ENCODE measurements around the gene MFSD2B. TPM values are rescaled to one million over a fixed set of nuclear protein-coding genes. Genes with fewer than 3 reads are reported as not detected.

Gene MFSD2B, protein sequence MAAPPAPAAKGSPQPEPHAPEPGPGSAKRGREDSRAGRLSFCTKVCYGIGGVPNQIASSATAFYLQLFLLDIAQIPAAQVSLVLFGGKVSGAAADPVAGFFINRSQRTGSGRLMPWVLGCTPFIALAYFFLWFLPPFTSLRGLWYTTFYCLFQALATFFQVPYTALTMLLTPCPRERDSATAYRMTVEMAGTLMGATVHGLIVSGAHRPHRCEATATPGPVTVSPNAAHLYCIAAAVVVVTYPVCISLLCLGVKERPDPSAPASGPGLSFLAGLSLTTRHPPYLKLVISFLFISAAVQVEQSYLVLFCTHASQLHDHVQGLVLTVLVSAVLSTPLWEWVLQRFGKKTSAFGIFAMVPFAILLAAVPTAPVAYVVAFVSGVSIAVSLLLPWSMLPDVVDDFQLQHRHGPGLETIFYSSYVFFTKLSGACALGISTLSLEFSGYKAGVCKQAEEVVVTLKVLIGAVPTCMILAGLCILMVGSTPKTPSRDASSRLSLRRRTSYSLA
- under 1 TPM; 0.15 to 0.24 TPM for total RNA-seq

DNA sequence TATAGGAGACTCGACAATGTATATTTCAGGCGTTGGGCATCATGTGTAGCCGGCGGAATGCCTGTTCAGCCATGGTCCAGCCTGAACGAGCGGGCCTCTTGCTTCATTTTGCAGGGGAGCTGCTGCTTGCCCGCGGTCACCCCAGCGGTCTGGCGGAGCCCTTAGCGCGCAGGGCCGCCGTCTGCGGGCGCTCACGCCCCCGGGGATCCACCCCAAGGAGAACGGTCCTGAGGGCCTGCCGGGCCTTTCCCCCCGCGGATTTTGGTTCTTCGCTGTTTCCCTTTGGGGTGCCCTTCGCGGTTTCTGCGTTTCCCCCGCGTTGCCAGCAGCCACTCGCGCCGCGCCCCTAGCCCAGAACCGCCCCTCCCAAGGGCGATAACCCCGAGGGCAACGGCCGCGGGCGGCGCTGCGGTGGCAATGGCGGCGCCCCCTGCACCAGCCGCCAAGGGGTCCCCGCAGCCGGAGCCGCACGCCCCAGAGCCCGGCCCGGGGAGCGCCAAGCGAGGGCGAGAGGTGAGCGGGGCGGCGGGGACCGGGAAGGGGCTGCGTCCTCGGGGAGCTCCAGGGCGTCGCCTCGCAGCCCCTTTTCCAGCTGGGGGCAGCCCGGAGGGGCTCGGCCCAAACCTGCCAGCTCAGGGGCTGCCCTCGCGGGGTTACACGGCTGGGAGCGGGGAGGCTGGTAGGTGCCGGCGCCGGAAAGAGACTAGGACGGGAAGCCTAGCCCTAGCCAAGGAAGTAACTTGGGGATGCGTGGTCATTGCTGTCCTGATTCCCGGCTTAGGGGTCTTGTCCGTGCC is at the start of gene MFSD2B:
Gene MFSD2B, plus strand, starts transcription at position 406 of the 797 bp plus-strand sequence. Its CDS starts 12 bp downstream, at position 418.
- no peaks in the 10 kb centered on the region for H3K36me3 Mint-ChIP-seq (ENCODE audit: low read depth)
- DNase-seq = no peak
- CTCF ChIA-PET = interaction anchor here (0.6 kb wide), 2 partner anchors 186 to 260 kb away, joined by 3 read pairs; no protein-coding TSS in a partner anchor
- no peak within 1 kb of the TSS for H3K27ac Mint-ChIP-seq
- H3K9me3 Mint-ChIP-seq = no peaks in the 10 kb centered on the region
- no peak within 1 kb of the TSS for H3K4me3 Mint-ChIP-seq
- peaks cover 2% of the 10 kb centered on the region for H3K4me1 Mint-ChIP-seq (ENCODE audit: low read depth)
- intact Hi-C loops (cut with micrococcal nuclease) = no loop called here
- H3K27me3 Mint-ChIP-seq (ENCODE audit: low read depth) = peaks cover 34% of the 10 kb centered on the region

DNA sequence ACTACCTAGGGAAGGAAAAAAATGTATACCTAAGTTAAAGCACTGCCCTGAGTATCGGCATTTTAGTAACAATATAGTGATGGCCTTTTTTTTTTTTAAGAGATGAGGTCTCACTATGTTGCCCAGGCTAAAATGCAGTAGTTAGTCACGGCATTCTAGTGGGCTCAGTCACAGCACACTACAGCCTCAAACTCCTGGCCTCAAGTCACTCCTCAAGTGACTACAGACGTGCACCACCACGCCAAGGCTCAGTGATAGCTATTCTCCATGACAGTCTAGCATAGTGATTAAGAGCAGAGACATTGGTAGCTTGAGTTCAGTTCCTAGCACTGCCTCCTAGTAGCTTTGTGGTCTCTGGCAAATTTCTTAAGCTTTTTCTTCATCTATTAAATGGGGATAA is 42.0 kb upstream of the MFSD2B start:
- Mint-ChIP-seq H3K4me3 (no peak overlapping the region), H3K27me3 (ENCODE audit: low read depth) (no peaks in the 10 kb centered on the region), H3K27ac (no peak overlapping the region), H3K36me3 (ENCODE audit: low read depth) (peaks cover 1% of the 10 kb centered on the region), H3K4me1 (ENCODE audit: low read depth) (no peaks in the 10 kb centered on the region), H3K9me3 (no peaks in the 10 kb centered on the region)
- no peak for DNase-seq
- CTCF ChIA-PET = no interaction called here
- intact Hi-C loops (cut with micrococcal nuclease) = no loop called here

DNA sequence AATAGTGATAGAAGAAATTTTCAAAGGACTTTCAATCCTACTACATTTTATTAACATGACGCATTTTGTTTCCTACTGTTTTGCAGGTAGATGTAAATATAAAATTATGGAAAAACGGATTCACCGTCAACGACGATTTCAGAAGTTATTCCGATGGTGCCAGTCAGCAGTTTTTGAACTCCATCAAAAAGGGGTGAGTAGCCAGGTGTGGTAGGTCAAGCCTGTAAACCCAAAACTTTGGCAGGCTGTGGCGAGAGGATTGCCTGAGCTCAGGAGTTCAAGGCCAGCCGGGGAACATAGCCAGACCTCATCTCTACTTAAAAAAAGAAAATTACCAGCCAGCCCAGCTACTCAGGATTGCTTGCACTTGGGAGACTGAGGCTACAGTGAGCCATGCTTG is 33.0 kb upstream of the MFSD2B start:
- Mint-ChIP-seq H3K27me3 (ENCODE audit: low read depth) (no peaks in the 10 kb centered on the region), H3K9me3 (no peaks in the 10 kb centered on the region), H3K27ac (no peak overlapping the region), H3K36me3 (ENCODE audit: low read depth) (peaks cover 8% of the 10 kb centered on the region), H3K4me3 (no peak overlapping the region), H3K4me1 (ENCODE audit: low read depth) (no peaks in the 10 kb centered on the region)
- no peak for DNase-seq
- CTCF ChIA-PET = no interaction called here
- intact Hi-C loops (cut with micrococcal nuclease) = no loop called here

DNA sequence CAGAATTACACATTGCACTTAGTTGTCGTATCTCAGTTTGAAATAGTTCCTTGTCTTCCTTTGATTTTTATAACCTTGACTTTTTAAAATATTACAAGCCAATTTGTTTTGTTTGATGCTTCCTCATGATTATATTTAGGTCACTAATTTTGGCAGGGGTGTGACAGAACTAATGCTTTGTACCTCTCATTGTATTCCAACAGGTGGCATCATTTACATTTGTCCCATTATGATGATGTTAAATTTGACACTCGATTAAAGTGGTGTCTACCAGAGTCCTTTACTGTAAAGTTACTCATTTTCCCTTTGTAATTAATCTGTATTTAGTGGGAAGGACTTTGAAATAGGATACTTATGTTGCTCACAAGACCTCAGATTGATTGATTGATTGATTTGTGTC is 21.5 kb upstream of the MFSD2B start:
- CTCF ChIA-PET = no interaction called here
- Mint-ChIP-seq H3K36me3 (ENCODE audit: low read depth) (no peaks in the 10 kb centered on the region), H3K4me1 (ENCODE audit: low read depth) (no peaks in the 10 kb centered on the region), H3K4me3 (no peak overlapping the region), H3K27me3 (ENCODE audit: low read depth) (no peaks in the 10 kb centered on the region), H3K27ac (no peak overlapping the region), H3K9me3 (no peaks in the 10 kb centered on the region)
- intact Hi-C loops (cut with micrococcal nuclease) = loop anchor here (1.0 to 2.0 kb wide), 4 partner anchors 62 to 394 kb away; partner anchors contain the start of genes ATAD2B and TP53I3
- DNase-seq = no peak

DNA sequence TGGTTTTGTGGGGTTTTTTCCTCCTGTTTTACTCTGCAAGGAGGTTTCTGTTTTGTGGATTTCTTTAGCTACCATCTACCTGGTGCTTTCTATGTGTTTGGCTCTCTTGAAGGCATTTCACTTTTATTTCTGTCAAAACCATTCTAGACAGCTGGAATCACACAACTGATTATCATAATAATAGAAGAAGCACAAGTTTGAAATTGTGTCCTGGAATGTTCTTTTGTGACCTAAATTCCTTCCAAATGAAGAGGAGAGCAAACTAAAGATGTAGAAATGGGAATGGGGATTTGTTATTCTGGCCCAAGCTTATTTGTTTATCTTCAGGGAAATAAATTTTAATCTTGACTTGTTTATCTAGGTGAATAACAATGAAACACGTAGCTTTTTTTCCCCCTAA is 17.0 kb upstream of the MFSD2B start:
- CTCF ChIA-PET = interaction anchor here (0.6 to 1.0 kb wide), 2 partner anchors 40 to 183 kb away, joined by 3 read pairs; no protein-coding TSS in a partner anchor
- Mint-ChIP-seq H3K27ac (no peak overlapping the region), H3K36me3 (ENCODE audit: low read depth) (no peaks in the 10 kb centered on the region), H3K27me3 (ENCODE audit: low read depth) (no peaks in the 10 kb centered on the region), H3K4me1 (ENCODE audit: low read depth) (no peaks in the 10 kb centered on the region), H3K4me3 (no peak overlapping the region), H3K9me3 (no peaks in the 10 kb centered on the region)
- DNase-seq = no peak
- intact Hi-C loops (cut with micrococcal nuclease) = no loop called here

DNA sequence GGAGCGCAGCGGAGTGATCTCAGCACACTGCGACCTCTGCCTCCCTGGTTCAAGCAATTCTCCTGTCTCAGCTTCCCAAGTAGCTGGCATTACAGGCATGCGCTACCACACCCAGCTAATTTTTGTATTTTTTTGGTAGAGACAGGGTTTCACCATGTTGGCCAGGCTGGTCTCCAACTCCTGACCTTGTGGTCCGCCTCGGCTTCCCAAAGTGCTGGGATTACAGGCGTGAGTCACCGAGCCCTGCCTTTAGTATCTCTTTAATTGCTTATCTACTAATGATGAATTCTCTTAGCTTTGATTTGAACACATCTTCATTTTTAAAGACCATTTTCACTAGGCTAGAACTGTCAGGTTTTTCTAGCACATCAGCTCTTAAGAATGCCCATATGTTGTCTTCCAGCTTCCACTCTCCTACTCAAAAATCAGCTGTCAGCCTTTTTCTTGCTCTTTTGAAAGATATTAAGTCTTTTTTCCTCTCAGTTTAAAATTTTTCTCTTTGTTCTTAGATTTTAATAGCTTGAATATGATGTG is 16.1 kb upstream of the MFSD2B start:
- Mint-ChIP-seq H3K4me3 (no peak overlapping the region), H3K27me3 (ENCODE audit: low read depth) (no peaks in the 10 kb centered on the region), H3K27ac (no peak overlapping the region), H3K9me3 (no peaks in the 10 kb centered on the region), H3K4me1 (ENCODE audit: low read depth) (no peaks in the 10 kb centered on the region), H3K36me3 (ENCODE audit: low read depth) (peaks cover 2% of the 10 kb centered on the region)
- intact Hi-C loops (cut with micrococcal nuclease) = no loop called here
- CTCF ChIA-PET = interaction anchor here (0.5 to 1.0 kb wide), 4 partner anchors 18 to 283 kb away, joined by 3 read pairs; no protein-coding TSS in a partner anchor
- DNase-seq = no peak

DNA sequence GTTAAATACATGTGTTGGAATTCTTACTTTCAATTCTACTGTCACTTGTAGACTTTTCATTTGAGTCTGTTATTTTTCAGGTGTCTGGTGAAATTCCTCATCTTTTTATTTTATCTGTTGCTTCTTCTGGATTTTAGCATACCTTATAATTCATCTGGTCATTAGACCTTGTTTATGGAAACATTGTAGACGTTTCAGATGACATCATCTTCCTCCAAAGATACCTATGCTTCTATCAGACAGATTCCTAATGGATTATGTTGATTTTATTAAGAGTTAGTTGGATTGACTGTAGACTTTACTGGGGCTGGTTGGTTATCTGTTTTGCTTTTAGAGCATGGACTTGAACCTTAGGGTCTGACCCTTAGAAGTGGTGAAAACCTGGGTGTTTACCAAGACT is 15.3 kb upstream of the MFSD2B start:
- peaks cover 2% of the 10 kb centered on the region for H3K36me3 Mint-ChIP-seq (ENCODE audit: low read depth)
- H3K4me1 Mint-ChIP-seq (ENCODE audit: low read depth) = no peaks in the 10 kb centered on the region
- CTCF ChIA-PET = interaction anchor here (0.6 to 0.7 kb wide), 2 partner anchors 94 to 675 kb away, joined by 3 read pairs; no protein-coding TSS in a partner anchor
- H3K9me3 Mint-ChIP-seq = no peaks in the 10 kb centered on the region
- no peaks in the 10 kb centered on the region for H3K27me3 Mint-ChIP-seq (ENCODE audit: low read depth)
- no peak for DNase-seq
- no peak overlapping the region for H3K27ac Mint-ChIP-seq
- intact Hi-C loops (cut with micrococcal nuclease) = no loop called here
- H3K4me3 Mint-ChIP-seq = no peak overlapping the region

DNA sequence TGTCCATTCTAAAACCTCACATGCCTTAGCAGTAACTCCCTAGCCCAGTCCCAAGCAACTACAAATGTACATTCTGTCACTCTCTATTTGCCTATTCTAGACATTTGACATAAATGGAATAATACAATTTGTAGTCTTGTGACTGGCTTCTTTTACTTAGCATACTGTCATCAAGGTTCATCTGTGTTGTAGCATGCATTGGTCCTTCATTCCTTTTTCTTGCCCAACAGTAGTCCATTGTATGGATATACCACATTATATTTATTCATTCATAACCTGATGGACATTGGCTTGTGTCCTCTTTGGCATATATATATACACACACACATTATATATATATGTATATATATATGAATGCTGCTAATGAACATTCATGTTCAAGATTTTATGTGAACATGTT is 2.2 kb upstream of the MFSD2B start:
- peaks cover 2% of the 10 kb centered on the region for H3K4me1 Mint-ChIP-seq (ENCODE audit: low read depth)
- H3K4me3 Mint-ChIP-seq = no peak overlapping the region
- CTCF ChIA-PET = no interaction called here
- H3K9me3 Mint-ChIP-seq = no peaks in the 10 kb centered on the region
- no peak overlapping the region for H3K27ac Mint-ChIP-seq
- no peaks in the 10 kb centered on the region for H3K36me3 Mint-ChIP-seq (ENCODE audit: low read depth)
- H3K27me3 Mint-ChIP-seq (ENCODE audit: low read depth) = peaks cover 33% of the 10 kb centered on the region
- no peak for DNase-seq
- intact Hi-C loops (cut with micrococcal nuclease) = no loop called here

DNA sequence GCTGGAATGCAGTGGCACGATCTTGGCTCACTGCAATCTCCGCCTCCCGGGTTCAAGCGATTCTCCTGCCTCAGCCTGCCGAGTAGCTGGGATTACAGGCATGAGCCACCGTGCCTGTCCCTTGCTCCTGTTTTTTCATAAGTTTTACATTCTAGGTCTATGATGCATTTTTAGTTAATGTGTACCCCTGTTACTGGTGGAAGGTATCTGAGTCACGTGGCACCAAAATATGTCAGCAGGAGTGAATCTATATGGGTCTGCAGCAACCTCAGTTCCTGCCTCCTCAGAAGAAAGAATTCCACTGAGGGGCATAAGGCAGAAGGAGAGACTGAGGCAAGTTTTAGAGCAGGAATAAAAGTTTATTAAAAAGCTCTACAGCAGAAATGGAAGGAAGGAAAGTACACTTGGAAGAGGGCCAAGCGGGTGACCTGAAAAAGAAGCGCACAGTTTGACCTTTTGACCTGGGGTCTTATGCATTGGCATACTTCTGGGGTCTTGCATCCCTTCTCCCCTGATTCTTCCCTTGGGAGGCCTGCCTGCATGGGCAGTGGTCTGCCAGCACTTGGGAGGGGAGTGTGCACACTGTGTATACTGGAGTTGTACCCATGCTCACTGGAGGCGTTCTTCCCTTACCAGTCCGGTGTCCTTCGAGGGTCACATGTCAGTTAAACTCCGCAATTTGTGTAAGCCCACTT is 1.1 kb upstream of the MFSD2B start:
- no peak overlapping the region for H3K27ac Mint-ChIP-seq
- no peaks in the 10 kb centered on the region for H3K9me3 Mint-ChIP-seq
- CTCF ChIA-PET = interaction anchor here (0.6 kb wide), 2 partner anchors 185 to 261 kb away, joined by 3 read pairs; no protein-coding TSS in a partner anchor
- H3K27me3 Mint-ChIP-seq (ENCODE audit: low read depth) = peaks cover 34% of the 10 kb centered on the region
- H3K4me1 Mint-ChIP-seq (ENCODE audit: low read depth) = peaks cover 2% of the 10 kb centered on the region
- intact Hi-C loops (cut with micrococcal nuclease) = no loop called here
- no peak overlapping the region for H3K4me3 Mint-ChIP-seq
- H3K36me3 Mint-ChIP-seq (ENCODE audit: low read depth) = no peaks in the 10 kb centered on the region
- no peak for DNase-seq

DNA sequence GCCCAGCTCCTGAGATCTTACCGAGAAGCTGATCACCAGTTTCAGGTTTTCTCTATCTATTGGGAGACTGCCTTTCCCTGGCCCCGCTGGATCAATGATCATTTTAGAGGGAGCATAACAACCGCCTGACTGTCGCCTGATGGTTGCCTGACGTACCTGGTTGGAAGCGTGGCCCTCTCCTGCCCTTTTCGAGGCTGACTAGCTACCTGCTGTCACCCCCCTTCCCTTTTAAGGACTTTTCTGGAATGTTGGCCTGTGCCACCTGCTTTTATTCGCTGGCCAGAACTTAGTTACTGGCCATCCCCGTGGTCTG is 562 bp upstream of the MFSD2B start:
- intact Hi-C loops (cut with micrococcal nuclease) = no loop called here
- peaks cover 34% of the 10 kb centered on the region for H3K27me3 Mint-ChIP-seq (ENCODE audit: low read depth)
- H3K4me1 Mint-ChIP-seq (ENCODE audit: low read depth) = peaks cover 2% of the 10 kb centered on the region
- no peak overlapping the region for H3K27ac Mint-ChIP-seq
- CTCF ChIA-PET = interaction anchor here (0.6 kb wide), 2 partner anchors 186 to 261 kb away, joined by 3 read pairs; no protein-coding TSS in a partner anchor
- DNase-seq = no peak
- H3K4me3 Mint-ChIP-seq = no peak overlapping the region
- H3K9me3 Mint-ChIP-seq = no peaks in the 10 kb centered on the region
- no peaks in the 10 kb centered on the region for H3K36me3 Mint-ChIP-seq (ENCODE audit: low read depth)

DNA sequence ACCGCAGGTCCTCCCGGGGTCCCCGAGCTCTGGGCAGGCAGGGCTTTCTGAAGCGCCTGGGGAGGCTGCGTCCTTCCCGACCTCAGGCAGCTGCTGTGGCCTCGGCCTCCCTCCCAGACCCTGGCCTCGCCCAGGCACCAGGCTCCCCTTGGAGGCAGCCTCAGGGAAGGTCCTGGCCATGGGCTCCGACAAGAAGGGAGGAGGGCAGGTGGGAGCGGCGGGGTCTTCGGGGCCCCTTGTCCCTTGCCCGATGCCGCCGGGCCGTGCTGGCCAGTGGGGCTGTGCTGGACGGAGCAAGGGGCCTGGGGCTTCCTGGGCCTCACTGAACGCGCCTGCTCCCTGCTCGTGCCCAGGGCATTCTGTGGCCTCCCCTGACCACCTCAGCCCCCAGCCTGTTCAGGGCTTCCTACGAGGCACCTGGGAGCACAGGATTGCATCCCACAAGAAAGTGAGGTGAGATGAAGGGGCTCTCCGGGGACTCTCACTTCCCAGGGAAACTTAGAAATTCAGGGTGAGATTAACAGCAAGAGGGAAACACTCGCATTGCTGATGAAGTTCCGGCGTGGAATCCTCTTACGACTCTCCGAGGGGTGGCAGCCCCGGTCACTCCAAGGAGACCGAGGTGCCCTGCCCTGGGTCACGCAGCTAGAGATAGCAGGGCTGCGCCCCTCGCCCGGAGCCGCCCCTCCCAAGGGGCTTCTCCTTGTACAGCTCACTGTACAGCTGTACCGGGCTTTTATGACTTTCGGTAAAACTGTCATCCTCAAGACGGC is 778 bp downstream of the MFSD2B start:
- Mint-ChIP-seq H3K36me3 (ENCODE audit: low read depth) (no peaks in the 10 kb centered on the region), H3K9me3 (no peaks in the 10 kb centered on the region), H3K4me1 (ENCODE audit: low read depth) (peaks cover 2% of the 10 kb centered on the region), H3K27me3 (ENCODE audit: low read depth) (peaks cover 34% of the 10 kb centered on the region), H3K4me3 (no peak overlapping the region), H3K27ac (no peak overlapping the region)
- intact Hi-C loops (cut with micrococcal nuclease) = no loop called here
- CTCF ChIA-PET = interaction anchor here (1.3 kb wide), 1 partner anchor 186 kb away, joined by 4 read pairs; no protein-coding TSS in a partner anchor
- no peak for DNase-seq
